DMS153 (cell line): ENCODE measurements around the gene ABCA12.

Experiments used
- DNase-seq: peaks from one replicate; lab custom pipeline; 2025; lab: John Stamatoyannopoulos, UW

Gene ABCA12

DNA sequence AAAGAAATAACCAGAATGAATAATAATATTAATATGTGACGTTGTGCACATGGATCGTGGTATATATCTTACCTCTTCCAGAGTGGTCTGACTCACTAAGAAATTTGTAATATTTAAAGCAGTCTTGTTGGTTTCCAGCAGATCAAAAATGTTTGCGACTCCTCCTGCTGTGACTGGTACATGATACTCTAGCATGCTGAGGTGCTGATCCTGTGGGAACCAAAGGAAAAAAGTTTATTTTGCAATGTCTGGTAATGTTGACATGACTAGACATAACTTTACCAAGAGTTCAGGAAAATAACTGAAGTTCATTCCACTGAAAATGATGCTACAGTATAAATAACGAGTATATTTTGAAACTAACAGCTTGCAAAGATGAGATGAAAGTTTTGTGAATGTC lies 204.4 kb downstream of the ABCA12 start:
- DNase-seq = no peak

DNA sequence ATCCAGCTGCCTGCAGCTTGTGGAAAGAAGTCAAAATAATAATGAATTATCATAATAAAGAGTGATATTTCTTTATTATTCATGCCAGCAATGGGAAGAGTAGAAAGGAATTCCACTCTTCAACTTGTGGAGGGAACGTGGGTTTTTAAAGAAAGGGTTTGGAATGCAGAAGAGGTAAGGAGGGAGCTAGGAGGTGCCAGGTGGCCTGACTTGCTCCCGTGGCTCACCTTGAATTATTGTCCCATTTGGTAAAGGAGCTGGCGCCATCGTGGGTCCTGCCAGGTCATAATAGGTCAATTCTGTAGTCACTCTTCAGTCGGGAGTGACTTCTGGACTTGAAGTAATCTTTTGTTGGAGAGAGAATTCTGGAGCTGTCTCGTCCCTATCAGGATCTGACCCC lies 233.8 kb downstream of the ABCA12 start:
- DNase-seq = no peak

DNA sequence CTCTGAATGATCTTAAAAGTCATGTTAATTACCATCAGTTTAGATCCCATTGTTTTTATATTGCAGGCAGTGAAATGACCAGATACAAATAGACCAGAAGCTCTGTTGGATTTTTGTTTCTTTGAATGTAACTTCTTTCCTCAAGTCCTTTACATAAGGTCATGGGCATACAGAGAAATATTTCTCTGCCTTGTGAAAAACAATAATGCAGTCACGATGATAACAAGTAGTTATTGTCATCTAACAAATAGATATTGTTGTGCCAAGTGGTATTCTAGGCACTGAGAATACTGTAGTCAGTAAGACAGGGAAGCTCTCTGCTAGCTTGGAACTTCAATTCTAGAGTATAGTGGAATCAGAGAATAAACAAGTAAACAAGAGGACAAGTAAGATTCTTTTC lies 234.2 kb downstream of the ABCA12 start:
- no peak for DNase-seq

GRCh38 chr2:214902286-214902685 lies 236.1 kb downstream of the ABCA12 start:
- DNase-seq = peak; percentile 89

GRCh38 chr2:214899751-214900150 lies 238.7 kb downstream of the ABCA12 start:
- peak; percentile 40 for DNase-seq

GRCh38 chr2:214896274-214896673 lies 242.2 kb downstream of the ABCA12 start:
- peak; percentile 12 for DNase-seq

GRCh38 chr2:214895469-214895868 lies 243.0 kb downstream of the ABCA12 start:
- no peak for DNase-seq

DNA sequence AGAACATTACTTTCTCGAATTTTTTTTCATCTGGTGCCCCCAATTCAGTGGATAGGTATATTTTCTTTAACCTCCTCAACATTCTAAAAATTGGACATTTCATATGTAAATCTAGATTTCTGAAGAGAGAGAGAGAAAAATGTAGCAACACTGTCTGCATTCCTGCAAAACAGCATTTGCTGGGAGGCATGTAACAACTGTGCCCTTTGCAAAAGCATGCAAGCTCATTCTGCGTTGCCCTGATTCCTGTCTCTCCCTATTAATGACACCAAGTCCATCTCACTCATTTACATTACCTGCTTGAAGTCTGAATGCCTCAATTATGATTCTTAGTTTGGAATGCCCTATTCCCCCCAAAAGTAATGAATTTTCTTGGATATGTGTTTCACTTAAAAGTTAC lies 249.1 kb downstream of the ABCA12 start:
- no peak for DNase-seq

- no peak for DNase-seq
These were observed 256.7 kb downstream of the ABCA12 start for GRCh38 chr2:214881647-214882202.
